ENCODE measurements around the gene ADCY3. TPM values are rescaled to one million over a fixed set of nuclear protein-coding genes. Genes with fewer than 3 reads are reported as not detected.

Gene ADCY3
- polyA plus RNA-seq, 1 donor from 2014 or later: 28.8 TPM

GRCh38 chr2:24886691-24887304 is 33.2 kb downstream of the ADCY3 start:
- H3K4me3 ChIP-seq (ENCODE audit: low read length): no peak overlapping the region
- no peaks in the 10 kb centered on the region for H3K36me3 ChIP-seq (ENCODE audit: insufficient read depth, low read length)
- H4K20me1 ChIP-seq (ENCODE audit: insufficient read depth): no peaks in the 10 kb centered on the region
- H3F3A ChIP-seq (ENCODE audit: insufficient read depth, low read length, poor library complexity, severe bottlenecking): no peaks in the 10 kb centered on the region
- H3K9me2 ChIP-seq (ENCODE audit: insufficient read depth, low read length): no peaks in the 10 kb centered on the region
- no peak overlapping the region for H3K27ac ChIP-seq (ENCODE audit: low read length)
- H3K9ac ChIP-seq (ENCODE audit: low read length): no peak overlapping the region
- no peaks in the 10 kb centered on the region for H3K9me3 ChIP-seq (ENCODE audit: low read length)
- no peaks in the 10 kb centered on the region for H3K27me3 ChIP-seq (ENCODE audit: insufficient read depth, low read depth, low read length)
- TF ChIP-seq RAD21 (conservative IDR thresholded peaks at IDR 0.05) (no peak), SMC3 (conservative IDR thresholded peaks at IDR 0.05; ENCODE audit: poor library complexity) (no peak), TAF1 (IDR thresholded peaks at IDR 0.05; ENCODE audit: low read depth) (no peak), POLR2AphosphoS5 (IDR thresholded peaks at IDR 0.05) (no peak), EP300 (conservative IDR thresholded peaks at IDR 0.05; ENCODE audit: poor library complexity, severe bottlenecking) (no peak), MXI1 (conservative IDR thresholded peaks at IDR 0.05; ENCODE audit: poor library complexity, severe bottlenecking) (no peak), REST (IDR thresholded peaks at IDR 0.05; ENCODE audit: borderline replicate concordance) (no peak), CTCF (IDR thresholded peaks at IDR 0.05; ENCODE audit: poor library complexity, severe bottlenecking) (no peak), EZH2 (IDR thresholded peaks at IDR 0.05; ENCODE audit: borderline replicate concordance, insufficient read depth, low read length, poor library complexity, severe bottlenecking) (no peak)
- no peaks in the 10 kb centered on the region for H3K79me2 ChIP-seq (replicated peaks; ENCODE audit: insufficient read depth, low read length)
- H2AFZ ChIP-seq (ENCODE audit: low read depth, low read length): no peak overlapping the region
- no peak overlapping the region for H3K4me2 ChIP-seq (ENCODE audit: low read length)

- H4K20me1 ChIP-seq (ENCODE audit: insufficient read depth): no peaks in the 10 kb centered on the region
- no peak overlapping the region for H3K9ac ChIP-seq (ENCODE audit: low read length)
- no peak overlapping the region for H3K27ac ChIP-seq (ENCODE audit: low read length)
- no peaks in the 10 kb centered on the region for H3K36me3 ChIP-seq (ENCODE audit: insufficient read depth, low read length)
- no peaks in the 10 kb centered on the region for H3K79me2 ChIP-seq (replicated peaks; ENCODE audit: insufficient read depth, low read length)
- no peaks in the 10 kb centered on the region for H3K9me2 ChIP-seq (ENCODE audit: insufficient read depth, low read length)
- no peak overlapping the region for H3K4me3 ChIP-seq (ENCODE audit: low read length)
- TF ChIP-seq TAF1 (IDR thresholded peaks at IDR 0.05; ENCODE audit: low read depth) (no peak), RAD21 (conservative IDR thresholded peaks at IDR 0.05) (no peak), REST (IDR thresholded peaks at IDR 0.05; ENCODE audit: borderline replicate concordance) (no peak), EZH2 (IDR thresholded peaks at IDR 0.05; ENCODE audit: borderline replicate concordance, insufficient read depth, low read length, poor library complexity, severe bottlenecking) (no peak), SMC3 (conservative IDR thresholded peaks at IDR 0.05; ENCODE audit: poor library complexity) (no peak), CTCF (IDR thresholded peaks at IDR 0.05; ENCODE audit: poor library complexity, severe bottlenecking) (no peak), POLR2AphosphoS5 (IDR thresholded peaks at IDR 0.05) (no peak), MXI1 (conservative IDR thresholded peaks at IDR 0.05; ENCODE audit: poor library complexity, severe bottlenecking) (no peak), EP300 (conservative IDR thresholded peaks at IDR 0.05; ENCODE audit: poor library complexity, severe bottlenecking) (no peak)
- no peak overlapping the region for H2AFZ ChIP-seq (ENCODE audit: low read depth, low read length)
- no peak overlapping the region for H3K4me2 ChIP-seq (ENCODE audit: low read length)
- no peaks in the 10 kb centered on the region for H3K27me3 ChIP-seq (ENCODE audit: insufficient read depth, low read depth, low read length)
- H3K9me3 ChIP-seq (ENCODE audit: low read length): no peaks in the 10 kb centered on the region
- H3F3A ChIP-seq (ENCODE audit: insufficient read depth, low read length, poor library complexity, severe bottlenecking): no peaks in the 10 kb centered on the region
Observed at GRCh38 chr2:24886126-24886501, 33.9 kb downstream of the ADCY3 start.

Data from neural cell (in vitro differentiated cells).